IMR-90 (cell line): ENCODE data around the gene AFAP1L1. TPM values are rescaled to one million over a fixed set of nuclear protein-coding genes. Genes with fewer than 3 reads are reported as not detected.

Experiments
- ATAC-seq: fragments of 200-7000 bp; cut with Tn5 transposase; 2 replicates; pipeline ENCODE4 v1.9.1; 2020; ENCODE audit warnings: low read depth, mild to moderate bottlenecking, moderate library complexity
- BruUV-seq: library from RNA; stranded (reverse); fragments of 400-500 nt; replicated peaks from 2 replicates; lab custom pipeline; 2021; lab: Mats Ljungman, UMichigan
- CTCF ChIA-PET: fragments of 300-600 bp; formaldehyde crosslinking; extraction: SDS; loops from one replicate; lab custom pipeline; 2021; ENCODE audit warnings: antibody characterized with exemption; lab: Yijun Ruan, JAX
- POLR2A ChIA-PET: fragments of 300-600 bp; sonication (Branson Sonifier 250); formaldehyde crosslinking; loops from one replicate; lab custom pipeline; 2022; ENCODE audit warnings: antibody characterized with exemption; ENCODE audit not compliant: unreplicated experiment; lab: Charles Lee
- DNase-seq: peaks from one replicate; pipeline ENCODE4 v3.0.0; 2013
- H2AFZ ChIP-seq: replicated peaks from 2 replicates; pipeline ENCODE3; 2013; ENCODE audit warnings: low read length, mild to moderate bottlenecking; ENCODE audit not compliant: poor library complexity
- H2AK5ac ChIP-seq: 2 replicates; pipeline ENCODE4 v1.6.1; 2013; ENCODE audit warnings: low read depth, low read length, inconsistent platforms
- H2AK9ac ChIP-seq: replicated peaks from 2 replicates; pipeline ENCODE3; 2013; ENCODE audit warnings: mild to moderate bottlenecking, low read depth, low read length, moderate library complexity; ENCODE audit not compliant: poor library complexity
- H2BK120ac ChIP-seq: 2 replicates; pipeline ENCODE4 v1.6.1; 2013; ENCODE audit warnings: low read depth, low read length, inconsistent platforms
- H2BK15ac ChIP-seq: 3 replicates; pipeline ENCODE4 v1.6.1; 2013; ENCODE audit warnings: low read depth, low read length, inconsistent platforms
- H2BK20ac ChIP-seq: 2 replicates; pipeline ENCODE4 v1.6.1; 2013; ENCODE audit warnings: low read depth, mild to moderate bottlenecking, inconsistent platforms, low read length, moderate library complexity
- H2BK5ac ChIP-seq: 2 replicates; pipeline ENCODE4 v1.6.1; 2013; ENCODE audit warnings: mild to moderate bottlenecking, low read depth, low read length, inconsistent platforms; ENCODE audit not compliant: poor library complexity, severe bottlenecking
- H3K14ac ChIP-seq: replicated peaks from 2 replicates; pipeline ENCODE4 v1.6.1; 2013; ENCODE audit warnings: low read depth, low read length, inconsistent platforms
- H3K18ac ChIP-seq: 2 replicates; pipeline ENCODE4 v1.6.1; 2013; ENCODE audit warnings: low read depth, low read length, control low read depth
- H3K23ac ChIP-seq: 2 replicates; pipeline ENCODE4 v1.6.1; 2013; ENCODE audit warnings: low read depth, low read length, inconsistent platforms
- H3K27ac ChIP-seq: 2 replicates; pipeline ENCODE4 v1.5.1; 2013; ENCODE audit warnings: mild to moderate bottlenecking, control low read depth, low read length; ENCODE audit not compliant: insufficient read depth
- H3K27me3 ChIP-seq: 2 replicates; pipeline ENCODE4 v1.6.1; 2013; ENCODE audit warnings: low read length; ENCODE audit not compliant: control insufficient read depth, insufficient read depth
- H3K36me3 ChIP-seq: 2 replicates; pipeline ENCODE4 v1.6.1; 2013; ENCODE audit warnings: low read length, mixed read lengths; ENCODE audit not compliant: control insufficient read depth, insufficient read depth
- H3K4ac ChIP-seq: 2 replicates; pipeline ENCODE4 v1.6.1; 2013; ENCODE audit warnings: low read depth, low read length, inconsistent platforms
- H3K4me1 ChIP-seq: 2 replicates; pipeline ENCODE4 v1.6.1; 2013; ENCODE audit warnings: low read length, mixed read lengths; ENCODE audit not compliant: control insufficient read depth, insufficient read depth
- H3K4me2 ChIP-seq: 2 replicates; pipeline ENCODE4 v1.6.1; 2013; ENCODE audit warnings: low read depth, mild to moderate bottlenecking, control low read depth, low read length, moderate library complexity
- H3K4me3 ChIP-seq: 2 replicates; pipeline ENCODE4 v1.5.1; 2013; ENCODE audit warnings: low read depth, mild to moderate bottlenecking, control low read depth, low read length, moderate library complexity; ENCODE audit not compliant: insufficient read depth
- H3K56ac ChIP-seq: 2 replicates; pipeline ENCODE4 v1.6.1; 2013; ENCODE audit warnings: low read length, inconsistent platforms; ENCODE audit not compliant: insufficient read depth; ENCODE audit errors: extremely low read depth
- H3K79me1 ChIP-seq, 2 experiments: 2 replicates each; pipeline ENCODE4 v1.6.1; 2013; ENCODE audit warnings: low read length in 2 of 2, inconsistent platforms in 1 of 2, low read depth in 1 of 2
- H3K9ac ChIP-seq: 2 replicates; pipeline ENCODE4 v1.6.1; 2013; ENCODE audit warnings: low read depth, low read length, control low read depth
- H3K9me1 ChIP-seq: 2 replicates; pipeline ENCODE4 v1.6.1; 2013; ENCODE audit warnings: low read length, inconsistent platforms; ENCODE audit not compliant: insufficient read depth
- H3K9me3 ChIP-seq: 2 replicates; pipeline ENCODE4 v1.6.1; 2013; ENCODE audit warnings: low read length; ENCODE audit not compliant: control insufficient read depth, insufficient read depth
- H4K20me1 ChIP-seq: 2 replicates; pipeline ENCODE4 v1.6.1; 2013; ENCODE audit warnings: low read length, inconsistent platforms; ENCODE audit not compliant: insufficient read depth
- H4K5ac ChIP-seq: 2 replicates; pipeline ENCODE4 v1.6.1; 2013; ENCODE audit warnings: mild to moderate bottlenecking, low read depth, low read length, control low read depth
- H4K8ac ChIP-seq, 2 experiments: 2 replicates each; pipeline ENCODE4 v1.6.1; 2013; ENCODE audit warnings: low read depth in 2 of 2, low read length in 2 of 2, control low read depth in 1 of 2, inconsistent platforms in 1 of 2
- H4K91ac ChIP-seq: 2 replicates; pipeline ENCODE4 v1.6.1; 2013; ENCODE audit warnings: low read depth, low read length, inconsistent platforms; ENCODE audit not compliant: insufficient read depth
- BHLHE40 ChIP-seq: fragments of 150-350 bp; IDR thresholded peaks from 2 replicates; pipeline ENCODE4 v1.6.1; 2016; ENCODE audit warnings: mild to moderate bottlenecking, low read depth, low read length
- CEBPB ChIP-seq: IDR thresholded peaks from 2 replicates; pipeline ENCODE4 v1.6.1; 2012; ENCODE audit warnings: low read depth, low read length, improper control_type of control experiment
- CHD1 ChIP-seq: IDR thresholded peaks from 2 replicates; pipeline ENCODE4 v1.6.1; 2012; ENCODE audit warnings: low read depth, low read length, improper control_type of control experiment
- ELK1 ChIP-seq: fragments of 150-350 bp; IDR thresholded peaks from 2 replicates; pipeline ENCODE4 v1.6.1; 2016; ENCODE audit warnings: low read depth, mild to moderate bottlenecking, low read length, moderate library complexity, borderline replicate concordance
- FOS ChIP-seq: fragments of 150-350 bp; IDR thresholded peaks from 2 replicates; pipeline ENCODE4 v1.6.1; 2016; ENCODE audit warnings: low read depth, low read length
- MAFK ChIP-seq: IDR thresholded peaks from 2 replicates; pipeline ENCODE4 v1.6.1; 2012; ENCODE audit warnings: low read depth, low read length, improper control_type of control experiment
- MAZ ChIP-seq: IDR thresholded peaks from 2 replicates; pipeline ENCODE4 v1.6.1; 2012; ENCODE audit warnings: low read depth, mild to moderate bottlenecking, low read length, improper control_type of control experiment, moderate library complexity, borderline replicate concordance
- MXI1 ChIP-seq: IDR thresholded peaks from 2 replicates; pipeline ENCODE4 v1.6.1; 2012; ENCODE audit warnings: low read depth, mild to moderate bottlenecking, low read length, moderate library complexity, borderline replicate concordance
- POLR2A ChIP-seq: IDR thresholded peaks from 2 replicates; pipeline ENCODE4 v1.6.1; 2012; ENCODE audit warnings: mild to moderate bottlenecking, low read depth, low read length
- RAD21 ChIP-seq: IDR thresholded peaks from 2 replicates; pipeline ENCODE4 v1.6.1; 2012; ENCODE audit warnings: low read length, improper control_type of control experiment
- RCOR1 ChIP-seq: IDR thresholded peaks from 2 replicates; pipeline ENCODE4 v1.6.1; 2012; ENCODE audit warnings: mild to moderate bottlenecking, low read length, improper control_type of control experiment; ENCODE audit not compliant: insufficient replicate concordance
- RFX5 ChIP-seq: IDR thresholded peaks from 2 replicates; pipeline ENCODE4 v1.8.0; 2012; ENCODE audit warnings: low read depth, mild to moderate bottlenecking, low read length, moderate library complexity
- SMC3 ChIP-seq: fragments of 150-350 bp; IDR thresholded peaks from 2 replicates; pipeline ENCODE4 v1.6.1; 2016; ENCODE audit warnings: low read depth, mild to moderate bottlenecking, antibody characterized with exemption, low read length, moderate library complexity
- USF2 ChIP-seq: fragments of 150-350 bp; IDR thresholded peaks from 2 replicates; pipeline ENCODE4 v1.6.1; 2017; ENCODE audit warnings: mild to moderate bottlenecking, antibody characterized with exemption, low read length, low read depth
- WGBS, 2 experiments: methylation state at CpG; one replicate each; pipeline versions ENCODE4 v1.1.5 to v1.1.7; 2013; ENCODE audit warnings: missing lambda C conversion rate in 2 of 2; ENCODE audit not compliant: insufficient read length in 1 of 2; ENCODE audit errors: extremely low coverage in 2 of 2; 5-methylcytosine and 5-hydroxymethylcytosine counted together
- dilution Hi-C: fragments of 300-500 bp; cut with HindIII; formaldehyde crosslinking; loops from one replicate; pipeline ENCODE4 v1.14.3; 2018; ENCODE audit warnings: low sequenced_read_pairs; ENCODE audit not compliant: unreplicated experiment
- in situ Hi-C: fragments of 300-500 bp; cut with MboI; formaldehyde crosslinking; loops from 3 replicates; pipeline ENCODE4 v1.14.3; 2019; ENCODE audit warnings: low sequenced_read_pairs, inconsistent platforms, mixed read lengths
- intact Hi-C: fragments of 100-400 bp; cut with micrococcal nuclease; formaldehyde crosslinking; loops from 2 replicates; pipeline ENCODE4 v1.10.0; 2022
- polyA plus RNA-seq, 3 experiments: library from polyadenylated mRNA; depleted of rRNA; stranded (reverse); fragments of >200 nt; gene quantifications; 2 replicates each; pipeline ENCODE4 v1.2.3, GENCODE V29; 2012; ENCODE audit warnings: low replicate concordance in 1 of 3
- total RNA-seq: library from RNA; depleted of rRNA; stranded (reverse); fragments of >200 nt; gene quantifications from 2 replicates; pipeline ENCODE4 v1.2.3, GENCODE V29; 2012
- TF ChIP-seq, protein P1 (sequence below): conservative IDR thresholded peaks from 2 replicates; pipeline ENCODE4 v1.5.1; 2012; ENCODE audit warnings: mild to moderate bottlenecking, low read depth, low read length, improper control_type of control experiment

AFAP1L1 gene
- total and polyA plus RNA-seq, 2 of the 4 experiments (the other 2 are of a cell fraction): 3.3 to 5.7 TPM

- Histone ChIP-seq H3K9me1 (no peaks in the 10 kb centered on the region), H3K4me3 (no peak overlapping the region), H3K4me2 (no peak overlapping the region), H2AK5ac (no peak overlapping the region), H3K36me3 (no peaks in the 10 kb centered on the region), H2BK120ac (no peak overlapping the region), H4K8ac (no peak overlapping the region), H3K23ac (no peak overlapping the region), H3K4ac (no peak overlapping the region), H4K20me1 (no peaks in the 10 kb centered on the region), H3K9me3 (peaks cover 2% of the 10 kb centered on the region; the same call in 1 of the 2 replicates), H4K5ac (no peak overlapping the region), H3K27ac (no peak overlapping the region), H3K27me3 (no peaks in the 10 kb centered on the region), H2BK15ac (no peak overlapping the region), H3K79me1 (peaks cover 6 to 15% of the 10 kb centered on the region in 2 experiments; a peak in 3 of 4 replicates), H3K14ac (no peak overlapping the region), H3K4me1 (peaks cover 4% of the 10 kb centered on the region), H2BK20ac (no peak overlapping the region), H2AFZ (no peak overlapping the region), H3K9ac (no peak overlapping the region), H2AK9ac (no peak overlapping the region), H3K56ac (no peak overlapping the region), H4K91ac (no peak overlapping the region), H2BK5ac (no peak overlapping the region), H3K18ac (no peak overlapping the region)
- dilution Hi-C loops: no loop called here
- BruUV-seq: no TSS peak
- intact Hi-C loops: loop anchor here (5.0 kb wide), 3 partner anchors 78 to 537 kb away; partner anchors contain the start of gene GRPEL2
- POLR2A ChIA-PET: no interaction called here
- DNase-seq: peak; percentile 61
- ATAC-seq: no peak
- WGBS, 2 experiments: no CpG with 5 or more reads among the region's 6 CpGs
- CTCF ChIA-PET: interaction anchor here (0.6 to 1.6 kb wide), 4 partner anchors 14 to 528 kb away, joined by 4 to 6 read pairs (median 4); no protein-coding TSS in a partner anchor
- in situ Hi-C loops: loop anchor here (10.0 kb wide), 1 partner anchor 534 kb away; no protein-coding TSS in a partner anchor
- TF ChIP-seq, protein P1, sequence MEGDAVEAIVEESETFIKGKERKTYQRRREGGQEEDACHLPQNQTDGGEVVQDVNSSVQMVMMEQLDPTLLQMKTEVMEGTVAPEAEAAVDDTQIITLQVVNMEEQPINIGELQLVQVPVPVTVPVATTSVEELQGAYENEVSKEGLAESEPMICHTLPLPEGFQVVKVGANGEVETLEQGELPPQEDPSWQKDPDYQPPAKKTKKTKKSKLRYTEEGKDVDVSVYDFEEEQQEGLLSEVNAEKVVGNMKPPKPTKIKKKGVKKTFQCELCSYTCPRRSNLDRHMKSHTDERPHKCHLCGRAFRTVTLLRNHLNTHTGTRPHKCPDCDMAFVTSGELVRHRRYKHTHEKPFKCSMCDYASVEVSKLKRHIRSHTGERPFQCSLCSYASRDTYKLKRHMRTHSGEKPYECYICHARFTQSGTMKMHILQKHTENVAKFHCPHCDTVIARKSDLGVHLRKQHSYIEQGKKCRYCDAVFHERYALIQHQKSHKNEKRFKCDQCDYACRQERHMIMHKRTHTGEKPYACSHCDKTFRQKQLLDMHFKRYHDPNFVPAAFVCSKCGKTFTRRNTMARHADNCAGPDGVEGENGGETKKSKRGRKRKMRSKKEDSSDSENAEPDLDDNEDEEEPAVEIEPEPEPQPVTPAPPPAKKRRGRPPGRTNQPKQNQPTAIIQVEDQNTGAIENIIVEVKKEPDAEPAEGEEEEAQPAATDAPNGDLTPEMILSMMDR: peak; percentile 72
- no peak for TF ChIP-seq USF2
- TF ChIP-seq FOS: no peak
- no peak for TF ChIP-seq BHLHE40
- TF ChIP-seq CHD1: no peak
- no peak for TF ChIP-seq POLR2A
- no peak for TF ChIP-seq MAZ
- no peak for TF ChIP-seq RFX5
- TF ChIP-seq MAFK: no peak
- TF ChIP-seq SMC3: peak; percentile 53
- TF ChIP-seq RCOR1: peak; percentile 48
- peak; percentile 75 for TF ChIP-seq RAD21
- no peak for TF ChIP-seq CEBPB
- TF ChIP-seq MXI1: no peak
- TF ChIP-seq ELK1: no peak
These were observed 2.6 kb upstream of the AFAP1L1 start for GRCh38 chr5:149268928-149269557.
